ENCODE data around the gene RNASE4.

The RNASE4 gene

DNA sequence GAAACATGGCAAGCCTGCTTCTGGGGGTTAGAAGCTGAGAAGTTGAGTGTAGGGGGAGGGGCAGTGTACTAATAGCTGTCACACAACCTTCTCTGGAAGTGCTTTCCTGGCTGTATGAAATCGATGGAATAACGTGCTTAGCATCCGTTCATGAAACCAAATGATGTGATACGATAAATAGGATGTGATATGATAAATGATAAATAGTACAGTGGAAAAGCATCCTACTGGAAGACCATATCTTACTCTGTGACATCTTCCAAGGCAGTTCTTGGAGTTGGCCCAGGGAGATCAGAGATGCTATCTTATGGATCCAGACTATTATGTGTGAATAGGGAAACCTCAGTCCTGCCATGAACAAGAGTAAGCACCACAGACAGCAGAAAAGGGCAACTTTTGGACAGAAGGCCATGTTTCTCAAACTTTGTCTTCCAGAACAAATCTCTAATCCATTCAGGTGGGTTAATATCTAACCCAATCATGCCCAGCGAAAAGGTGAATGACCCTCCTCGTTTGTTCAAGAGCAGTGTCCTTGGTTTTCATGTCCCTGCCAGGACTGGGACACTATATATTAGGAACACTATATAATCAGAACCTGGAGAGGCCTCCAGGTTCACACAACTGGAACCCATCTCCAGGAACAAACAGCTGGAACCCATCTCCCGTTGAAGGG lies 3.9 kb downstream of the RNASE4 start, which contains the start of gene ANG:
ANG (plus strand) TSS at position 598 of the 673 bp plus-strand sequence. CDS start 4,801 bp downstream, outside the sequence.
- H3K4me3 ChIP-seq (ENCODE audit: low read depth, low read length) = no peak within 1 kb of the TSS
- DNase-seq (ENCODE audit: low read depth) = no peak

GRCh38 chr14:20690848-20691640 lies 6.7 kb downstream of the RNASE4 start:
- TF ChIP-seq, protein P1, sequence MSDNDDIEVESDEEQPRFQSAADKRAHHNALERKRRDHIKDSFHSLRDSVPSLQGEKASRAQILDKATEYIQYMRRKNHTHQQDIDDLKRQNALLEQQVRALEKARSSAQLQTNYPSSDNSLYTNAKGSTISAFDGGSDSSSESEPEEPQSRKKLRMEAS (IDR thresholded peaks at IDR 0.05; ENCODE audit: low read depth, low read length) = no peak
- TF ChIP-seq MYC (IDR thresholded peaks at IDR 0.05; ENCODE audit: low read depth, low read length) (no peak), POLR2A (IDR thresholded peaks at IDR 0.05; ENCODE audit: extremely low read depth, insufficient read length) (no peak)
- TF ChIP-seq, protein P2, sequence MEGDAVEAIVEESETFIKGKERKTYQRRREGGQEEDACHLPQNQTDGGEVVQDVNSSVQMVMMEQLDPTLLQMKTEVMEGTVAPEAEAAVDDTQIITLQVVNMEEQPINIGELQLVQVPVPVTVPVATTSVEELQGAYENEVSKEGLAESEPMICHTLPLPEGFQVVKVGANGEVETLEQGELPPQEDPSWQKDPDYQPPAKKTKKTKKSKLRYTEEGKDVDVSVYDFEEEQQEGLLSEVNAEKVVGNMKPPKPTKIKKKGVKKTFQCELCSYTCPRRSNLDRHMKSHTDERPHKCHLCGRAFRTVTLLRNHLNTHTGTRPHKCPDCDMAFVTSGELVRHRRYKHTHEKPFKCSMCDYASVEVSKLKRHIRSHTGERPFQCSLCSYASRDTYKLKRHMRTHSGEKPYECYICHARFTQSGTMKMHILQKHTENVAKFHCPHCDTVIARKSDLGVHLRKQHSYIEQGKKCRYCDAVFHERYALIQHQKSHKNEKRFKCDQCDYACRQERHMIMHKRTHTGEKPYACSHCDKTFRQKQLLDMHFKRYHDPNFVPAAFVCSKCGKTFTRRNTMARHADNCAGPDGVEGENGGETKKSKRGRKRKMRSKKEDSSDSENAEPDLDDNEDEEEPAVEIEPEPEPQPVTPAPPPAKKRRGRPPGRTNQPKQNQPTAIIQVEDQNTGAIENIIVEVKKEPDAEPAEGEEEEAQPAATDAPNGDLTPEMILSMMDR (IDR thresholded peaks at IDR 0.05; ENCODE audit: low read depth, low read length) = peak; percentile 78
- peak; percentile 74 for DNase-seq (ENCODE audit: low read depth)
- H3K4me3 ChIP-seq (ENCODE audit: low read depth, low read length) = no peak overlapping the region

More for the DNA sequence above, 3.9 kb downstream of the RNASE4 start, which contains the start of gene ANG:
- TF ChIP-seq POLR2A (IDR thresholded peaks at IDR 0.05; ENCODE audit: extremely low read depth, insufficient read length) = no peak
- TF ChIP-seq, protein P1 (IDR thresholded peaks at IDR 0.05; ENCODE audit: low read depth, low read length) = no peak
- no peak for TF ChIP-seq MYC (IDR thresholded peaks at IDR 0.05; ENCODE audit: low read depth, low read length)
- TF ChIP-seq, protein P2 (IDR thresholded peaks at IDR 0.05; ENCODE audit: low read depth, low read length) = no peak

DNA sequence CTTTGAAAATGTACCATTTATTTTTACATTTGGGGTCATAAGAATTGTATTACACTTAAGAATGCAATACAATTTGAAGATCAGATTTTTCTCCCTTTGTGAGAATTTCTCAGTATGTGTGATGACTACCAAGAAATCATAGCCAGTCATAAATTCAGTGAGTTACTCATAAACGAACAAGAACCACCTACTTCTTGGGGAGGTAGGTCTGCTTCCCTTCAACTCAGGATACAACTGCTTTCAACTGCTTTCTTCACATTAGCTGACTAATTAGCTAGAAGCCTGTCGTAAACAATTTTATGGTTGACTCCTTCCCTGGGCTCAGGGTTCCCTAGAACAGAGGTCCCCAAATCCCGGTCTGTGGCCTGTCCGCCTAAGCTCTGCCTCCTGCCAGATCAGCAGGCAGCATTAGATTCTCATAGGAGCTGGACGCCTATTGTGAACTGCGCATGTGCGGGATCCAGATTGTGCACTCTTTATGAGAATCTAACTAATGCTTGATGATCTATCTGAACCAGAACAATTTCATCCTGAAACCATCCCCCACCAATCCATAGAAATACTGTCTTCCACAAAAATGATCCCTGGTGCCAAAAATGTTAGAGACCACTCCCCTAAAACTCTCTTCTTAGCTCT lies 7.9 kb downstream of the RNASE4 start:
- DNase-seq (ENCODE audit: low read depth) = no peak
- H3K4me3 ChIP-seq (ENCODE audit: low read depth, low read length) = no peak overlapping the region
- TF ChIP-seq MYC (IDR thresholded peaks at IDR 0.05; ENCODE audit: low read depth, low read length) (no peak), POLR2A (IDR thresholded peaks at IDR 0.05; ENCODE audit: extremely low read depth, insufficient read length) (no peak)
- TF ChIP-seq, protein P1 (IDR thresholded peaks at IDR 0.05; ENCODE audit: low read depth, low read length) = no peak
- TF ChIP-seq, protein P2 (IDR thresholded peaks at IDR 0.05; ENCODE audit: low read depth, low read length) = no peak

DNA sequence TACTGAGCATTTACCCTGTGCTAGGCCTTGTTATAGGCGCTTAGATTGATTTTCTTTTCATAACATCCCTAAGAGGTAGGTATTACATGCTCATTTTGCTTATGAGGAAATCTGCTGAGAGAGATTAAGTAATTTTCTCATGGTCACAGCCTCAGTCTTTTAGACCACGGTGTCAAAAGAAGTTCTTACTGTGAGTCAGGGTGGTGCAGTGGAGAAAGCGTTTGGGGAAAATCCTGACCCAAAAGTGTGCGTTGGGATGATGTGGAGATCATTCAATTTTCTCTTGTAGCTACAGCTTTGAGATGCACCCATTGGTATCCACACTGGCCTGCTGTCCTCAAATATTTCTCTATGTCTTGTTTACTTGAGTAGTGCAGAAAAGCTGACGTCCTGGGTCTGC lies 12.4 kb downstream of the RNASE4 start:
- no peak overlapping the region for H3K4me3 ChIP-seq (ENCODE audit: low read depth, low read length)
- DNase-seq (ENCODE audit: low read depth) = no peak
- no peak for TF ChIP-seq POLR2A (IDR thresholded peaks at IDR 0.05; ENCODE audit: extremely low read depth, insufficient read length)
- TF ChIP-seq, protein P1 (IDR thresholded peaks at IDR 0.05; ENCODE audit: low read depth, low read length) = no peak
- TF ChIP-seq, protein P2 (IDR thresholded peaks at IDR 0.05; ENCODE audit: low read depth, low read length) = no peak
- no peak for TF ChIP-seq MYC (IDR thresholded peaks at IDR 0.05; ENCODE audit: low read depth, low read length)

DNA sequence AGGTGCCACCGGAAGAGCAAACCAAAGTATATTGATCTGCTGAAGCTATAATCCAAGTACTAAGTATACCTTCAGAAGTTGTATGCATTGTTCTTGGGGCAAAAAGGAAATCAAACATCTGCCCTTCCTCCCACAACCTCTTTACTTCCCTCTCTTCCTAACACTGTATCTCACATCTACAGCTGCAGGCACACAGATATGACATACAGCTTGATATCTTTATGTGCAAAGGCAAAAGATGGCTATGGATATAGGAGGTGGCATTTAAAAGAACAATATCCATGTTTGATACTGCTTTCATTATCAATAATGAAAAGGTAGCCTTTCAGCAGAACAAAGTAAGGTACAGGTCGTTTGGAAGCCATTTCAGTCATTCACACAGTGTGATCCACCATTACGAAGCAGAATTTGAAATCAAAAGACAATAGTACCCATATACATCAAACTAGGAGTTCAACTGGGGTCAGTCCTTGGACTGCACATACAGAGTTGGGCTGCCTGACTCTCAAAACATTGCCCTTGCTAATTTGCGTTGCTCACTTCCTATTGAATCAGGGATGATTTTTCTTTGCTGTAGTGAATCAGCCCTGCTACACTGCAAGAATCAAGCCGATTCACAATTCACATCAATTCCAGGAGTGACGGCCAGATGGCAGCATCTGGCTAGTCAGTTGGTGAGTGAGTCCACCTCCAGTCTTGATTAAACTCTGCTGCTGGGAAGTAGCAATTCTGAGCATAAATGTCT lies 13.1 kb downstream of the RNASE4 start:
- H3K4me3 ChIP-seq (ENCODE audit: low read depth, low read length) = no peak overlapping the region
- peak; percentile 77 for DNase-seq (ENCODE audit: low read depth)
- TF ChIP-seq, protein P1 (IDR thresholded peaks at IDR 0.05; ENCODE audit: low read depth, low read length) = no peak
- TF ChIP-seq, protein P2 (IDR thresholded peaks at IDR 0.05; ENCODE audit: low read depth, low read length) = peak; percentile 75
